ENCODE data around the gene GNGT2.
"Not testable (repeated sequence)": the region's sequence is repeated elsewhere in the genome, so short reads cannot be mapped to it uniquely, and the experiment has no call there.

The GNGT2 gene

DNA sequence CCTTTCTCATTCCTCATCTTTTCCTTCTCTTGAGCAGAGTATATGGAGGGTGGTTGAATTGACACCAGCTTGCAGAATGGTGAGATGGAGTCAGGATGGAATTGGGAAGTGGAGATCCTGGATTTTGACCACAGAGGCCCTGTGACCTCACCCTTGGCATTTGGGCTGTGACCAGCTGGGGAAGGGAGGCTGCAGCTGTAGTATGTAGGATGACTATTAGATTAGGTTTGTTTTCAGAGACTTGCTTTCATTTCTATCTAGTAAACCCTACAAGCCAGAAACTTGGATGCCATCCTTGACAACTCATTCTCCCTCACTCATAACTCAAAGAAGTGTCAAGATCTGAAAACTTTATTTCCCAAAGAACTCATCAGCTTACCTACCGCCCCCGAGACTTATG, 5.9 kb downstream of the GNGT2 start:
- no peak for DNase-seq (ENCODE audit: low read depth in 2 of 2)

- no peak for DNase-seq (ENCODE audit: low read depth in 2 of 2)
Measured at GRCh38 chr17:49203796-49204195, 6.6 kb downstream of the GNGT2 start.

DNA sequence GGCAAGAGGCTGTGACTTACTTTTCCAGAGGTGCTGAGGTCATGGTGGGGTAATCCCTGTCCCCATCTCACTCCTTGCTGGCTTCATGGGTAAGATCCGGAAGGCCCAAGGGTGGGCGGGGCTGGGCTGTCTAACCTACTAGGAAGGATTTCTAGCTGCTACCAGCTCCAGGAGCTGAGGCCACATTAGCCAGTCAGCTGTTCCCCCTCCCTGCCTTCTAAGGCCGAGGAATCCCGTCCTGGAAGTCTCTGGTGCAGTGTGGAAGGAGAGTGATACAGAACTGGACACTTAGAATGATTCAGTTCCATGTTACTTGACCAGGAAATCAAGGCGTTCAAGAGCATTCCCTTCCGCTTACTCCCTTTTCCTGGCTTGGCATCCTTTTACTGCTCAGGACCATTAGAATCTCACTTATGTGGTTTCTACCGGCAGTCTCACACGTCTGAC, 8.9 kb downstream of the GNGT2 start:
- DNase-seq (ENCODE audit: low read depth in 2 of 2): no peak

DNA sequence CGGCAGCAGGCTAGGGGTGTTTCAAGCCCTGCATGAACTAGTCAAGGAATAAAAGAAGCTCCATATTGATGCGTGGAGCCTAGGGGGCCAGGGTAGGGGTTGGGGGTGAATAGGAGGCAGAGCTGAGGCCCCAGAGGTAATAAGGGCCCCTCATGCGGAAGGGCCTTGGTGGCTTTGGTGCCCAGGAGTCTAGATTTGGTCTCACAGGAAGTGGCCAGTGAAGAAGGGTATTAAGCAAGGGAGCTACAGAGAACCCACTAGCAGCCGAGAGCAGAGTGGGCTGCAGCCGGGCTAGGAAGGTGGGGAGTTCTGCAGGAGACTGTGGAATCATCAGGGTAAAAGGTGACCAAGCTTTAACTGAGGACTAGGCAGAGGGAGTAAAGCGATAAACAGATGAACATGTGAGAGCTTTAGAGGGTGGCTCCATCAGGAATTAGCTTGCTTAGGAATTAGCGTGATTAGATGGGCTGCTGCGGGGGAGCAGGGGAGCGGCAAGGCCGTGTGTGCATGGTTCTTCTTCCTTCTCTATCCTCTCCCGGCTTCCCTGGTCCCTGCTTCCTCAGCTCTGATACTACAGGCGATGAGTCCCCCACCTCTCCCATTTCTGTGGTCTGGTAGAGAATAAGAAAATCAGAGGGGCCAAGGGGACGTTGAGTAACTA, 9.8 kb downstream of the GNGT2 start:
- no peak for DNase-seq (ENCODE audit: low read depth in 2 of 2)

DNA sequence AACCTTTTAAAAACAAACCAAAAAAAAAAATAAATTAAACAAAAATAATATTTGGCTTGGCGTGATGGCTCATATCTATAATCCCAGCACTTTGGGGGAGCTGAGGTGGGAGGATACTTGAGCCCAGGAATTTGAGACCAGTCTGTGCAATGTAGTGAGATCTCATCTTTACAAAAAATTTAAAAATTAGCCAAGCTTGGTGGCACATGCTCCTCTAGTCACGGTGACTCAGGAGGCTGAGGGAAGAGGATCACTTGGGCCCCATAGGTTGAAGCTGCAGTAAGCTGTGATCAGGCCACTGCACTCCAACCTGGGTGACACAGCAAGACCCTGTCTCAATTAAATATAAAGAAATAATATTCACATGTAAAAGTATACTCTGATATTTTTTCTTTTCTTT, 12.2 kb downstream of the GNGT2 start:
- DNase-seq (ENCODE audit: low read depth in 2 of 2): no peak

- DNase-seq (ENCODE audit: low read depth in 2 of 2): no peak
Measured at GRCh38 chr17:49197346-49197998, 12.9 kb downstream of the GNGT2 start.

DNA sequence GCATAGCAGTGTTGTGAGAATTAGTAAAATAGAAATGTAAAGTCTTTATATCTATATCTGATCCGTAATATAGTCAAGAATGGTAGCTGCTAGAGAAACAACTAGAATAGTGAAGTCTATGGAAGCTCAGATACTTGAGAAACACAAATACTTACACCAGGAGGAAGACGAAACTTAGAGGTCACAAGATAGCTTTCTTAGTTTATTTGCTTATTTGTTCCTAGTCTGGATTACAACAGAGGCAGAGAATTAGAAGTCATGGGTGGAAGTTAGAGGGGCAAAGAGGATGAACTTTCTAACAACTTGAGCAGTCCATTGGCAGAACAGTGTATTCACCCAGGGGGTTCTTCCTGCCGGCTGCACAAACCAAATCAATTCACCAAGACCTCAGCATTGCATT, 13.9 kb downstream of the GNGT2 start:
- no peak for DNase-seq (ENCODE audit: low read depth in 2 of 2)

DNA sequence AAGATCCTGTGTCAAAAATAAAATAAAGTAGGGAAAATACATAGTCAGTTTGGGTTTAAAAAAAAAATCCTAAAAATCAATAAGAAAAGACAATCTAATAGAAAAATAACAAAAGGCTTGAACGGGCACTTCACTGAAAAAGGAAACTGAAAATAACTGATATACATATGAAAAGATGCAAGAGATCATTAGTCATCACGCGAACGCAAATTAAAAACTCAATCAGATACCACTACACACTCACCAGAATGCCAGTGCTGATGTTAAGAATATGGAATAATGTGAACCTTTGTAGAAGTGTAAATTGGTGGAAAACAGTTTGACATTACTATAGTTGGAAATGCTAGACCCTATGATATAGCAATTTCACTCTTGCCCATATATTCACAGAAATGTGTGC, 14.6 kb downstream of the GNGT2 start:
- DNase-seq (ENCODE audit: low read depth in 2 of 2): no peak

DNA sequence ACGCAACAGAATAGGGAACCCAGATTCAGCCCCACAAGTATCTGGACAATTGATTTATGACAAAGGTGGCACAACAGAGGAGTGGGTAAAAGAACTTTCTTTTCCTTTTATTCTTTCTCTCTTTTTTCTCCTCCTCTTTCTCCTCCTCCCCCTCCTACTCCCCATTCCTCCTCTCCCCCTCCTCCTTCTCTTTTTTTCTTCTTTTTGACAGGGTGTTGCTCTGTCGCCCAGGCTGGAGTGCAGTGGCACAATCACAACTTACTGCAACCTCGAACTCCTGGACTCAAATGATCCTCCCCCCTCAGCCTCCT, 16.1 kb downstream of the GNGT2 start:
- no peak for DNase-seq (ENCODE audit: low read depth in 2 of 2)

DNA sequence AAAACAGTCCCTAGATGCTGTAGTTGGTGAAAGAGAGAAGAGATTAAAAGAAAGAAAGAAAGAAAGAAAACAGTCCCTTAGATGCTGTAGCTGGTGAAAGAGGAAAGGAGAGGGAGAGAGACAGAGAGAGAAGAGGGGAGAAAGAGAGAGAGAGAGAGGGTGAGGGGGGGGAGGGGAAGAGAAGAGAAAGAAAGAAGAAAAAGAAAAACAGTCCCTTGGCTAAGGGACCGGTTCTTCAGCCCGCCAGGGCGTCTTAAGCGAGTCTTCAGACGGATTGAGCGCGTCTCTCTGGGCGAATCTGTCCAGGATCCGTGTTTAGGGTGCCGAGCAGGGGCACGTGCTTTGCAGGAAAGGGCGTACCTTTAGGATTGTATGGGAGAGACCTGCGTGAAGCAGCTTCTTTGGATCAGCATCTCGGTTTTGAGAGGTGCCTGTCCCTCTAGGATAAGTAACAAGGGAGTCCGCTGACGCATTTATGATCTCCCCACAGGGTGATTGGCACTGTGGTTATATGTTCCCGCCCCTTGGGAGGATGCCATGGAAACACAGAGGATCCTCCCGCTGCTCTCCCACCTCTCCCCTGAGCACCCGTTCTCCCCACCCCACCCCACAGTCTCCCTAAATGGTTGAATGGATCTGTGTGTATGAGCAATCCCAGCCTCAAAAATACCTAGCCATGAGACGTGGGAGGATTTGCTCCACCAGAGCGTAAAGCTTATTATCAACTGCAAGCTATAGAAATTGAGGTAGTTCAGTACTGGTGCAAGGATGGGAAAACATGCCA, 16.7 kb downstream of the GNGT2 start:
- DNase-seq (ENCODE audit: low read depth in 2 of 2): no peak

GRCh38 chr17:49191917-49192741, 18.2 kb downstream of the GNGT2 start:
- peak; percentile 77 to 93 for DNase-seq (ENCODE audit: low read depth in 2 of 2)

- no peak for DNase-seq (ENCODE audit: low read depth in 2 of 2)
Measured at GRCh38 chr17:49191409-49191916, 18.9 kb downstream of the GNGT2 start.

DNA sequence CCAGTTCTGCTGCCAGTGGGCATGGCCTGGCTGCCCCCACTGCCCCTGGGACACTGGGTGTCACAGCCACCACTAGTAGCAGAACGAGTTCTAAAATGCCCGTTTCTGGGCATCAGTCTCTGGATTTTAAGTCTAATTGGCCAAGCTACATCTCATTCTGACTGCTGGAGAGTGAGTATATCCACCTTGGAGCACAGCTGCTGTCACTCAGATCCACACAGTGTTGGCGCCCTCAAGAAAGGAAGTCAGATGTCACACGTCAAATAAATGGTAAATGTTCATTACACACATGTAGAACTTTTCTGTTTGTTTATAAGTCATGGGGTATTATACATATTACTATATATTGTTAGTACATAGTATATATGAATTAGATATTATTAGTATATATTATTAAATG, 19.4 kb downstream of the GNGT2 start:
- DNase-seq (ENCODE audit: low read depth in 2 of 2): no peak

- no peak for DNase-seq (ENCODE audit: low read depth in 2 of 2)
Measured at GRCh38 chr17:49187301-49187700, 23.1 kb downstream of the GNGT2 start.

- not testable (repeated sequence) for DNase-seq (ENCODE audit: low read depth in 2 of 2)
Measured at GRCh38 chr17:49185381-49185780, 25.0 kb downstream of the GNGT2 start.

GRCh38 chr17:49184522-49184921, 25.9 kb downstream of the GNGT2 start:
- DNase-seq (ENCODE audit: low read depth in 2 of 2): not testable (repeated sequence)

DNA sequence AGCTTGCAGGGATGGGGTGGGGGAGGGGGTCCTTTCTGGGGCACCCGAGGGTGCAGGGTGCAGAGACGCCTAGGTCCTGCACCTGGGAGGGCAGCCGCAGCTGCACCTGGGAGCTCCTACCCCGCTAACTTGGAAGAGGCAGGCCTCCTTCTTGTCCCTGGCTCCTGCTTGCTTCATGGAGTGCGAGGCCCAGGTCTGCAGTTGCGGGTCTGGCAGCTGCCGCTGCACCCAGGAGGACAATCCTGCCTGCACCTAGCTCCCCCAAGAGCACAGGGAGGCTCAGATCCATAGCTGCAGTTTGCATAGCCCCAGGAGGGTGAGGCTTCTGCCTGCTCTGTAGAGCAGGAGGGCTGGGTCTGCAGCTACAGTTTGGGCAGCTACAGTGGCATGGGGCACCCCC, 26.6 kb downstream of the GNGT2 start:
- no peak for DNase-seq (ENCODE audit: low read depth in 2 of 2)

DNA sequence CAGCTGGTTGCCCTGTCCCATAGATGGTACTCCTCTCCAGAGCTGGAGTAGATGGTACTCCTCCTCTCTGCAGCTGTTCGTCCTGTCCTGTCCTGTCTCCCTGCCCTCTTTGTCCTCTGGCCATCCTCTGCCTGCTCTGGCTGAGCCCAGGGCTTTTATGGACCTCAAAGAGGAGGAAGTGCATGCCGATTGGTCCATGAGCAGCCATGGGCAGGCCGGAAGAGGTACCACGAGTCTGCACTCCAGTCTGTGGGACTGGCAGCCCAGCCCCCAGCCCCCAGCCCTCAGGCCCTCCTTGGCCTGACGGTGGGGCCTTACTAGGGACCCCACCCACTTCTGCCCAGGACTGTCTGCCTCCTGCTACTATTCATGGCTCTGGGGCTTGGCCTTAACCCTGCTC, 27.0 kb downstream of the GNGT2 start:
- DNase-seq (ENCODE audit: low read depth in 2 of 2): no peak

- no peak for DNase-seq (ENCODE audit: low read depth in 2 of 2)
Measured at GRCh38 chr17:49180998-49181635, 29.3 kb downstream of the GNGT2 start.

DNA sequence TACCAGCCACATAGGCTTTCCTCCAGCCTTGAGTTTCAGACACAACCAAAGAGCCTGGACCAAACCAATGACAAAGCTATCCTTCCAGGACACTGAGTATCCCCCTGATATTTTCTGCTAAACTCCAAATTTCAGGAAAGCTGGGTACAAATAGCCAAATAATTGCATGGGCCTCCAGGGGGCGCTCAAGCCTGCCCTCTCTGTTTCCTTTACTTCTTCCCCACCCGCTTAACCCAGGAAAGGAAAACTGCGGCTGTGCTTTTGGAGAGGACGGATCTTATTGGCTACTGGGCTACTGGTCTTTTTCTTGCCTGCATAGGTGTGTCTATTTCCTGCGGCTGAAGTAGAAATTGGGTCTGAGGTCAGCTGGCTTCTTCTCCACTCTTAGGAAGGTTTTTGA, 30.1 kb downstream of the GNGT2 start:
- DNase-seq (ENCODE audit: low read depth in 2 of 2): peak; percentile 23 to 46

DNA sequence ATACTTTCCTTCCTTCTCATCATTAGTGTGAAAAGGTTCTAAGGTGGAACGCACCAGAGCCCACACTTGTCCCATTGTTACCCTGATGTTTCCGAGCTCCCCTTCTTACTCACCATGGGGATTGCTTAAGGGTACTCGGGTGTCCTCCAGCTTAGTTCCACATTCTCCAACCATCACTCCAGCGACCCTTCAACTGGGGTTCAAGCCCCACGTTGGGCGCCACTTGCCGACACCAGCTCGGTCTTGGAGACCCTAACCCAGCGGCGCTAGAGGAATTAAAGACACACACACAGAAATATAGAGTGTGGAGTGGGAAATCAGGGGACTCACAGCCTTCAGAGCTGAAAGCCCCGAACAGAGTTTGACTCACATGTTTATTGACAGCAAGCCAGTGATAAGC, 34.4 kb downstream of the GNGT2 start:
- DNase-seq (ENCODE audit: low read depth in 2 of 2): not testable (repeated sequence)

All from activated CD8-positive, alpha-beta memory T cell treated with anti-CD3 and anti-CD28 coated beads for 4 hours (primary cell).